HG03432 (cell line): ENCODE results near the gene SLAMF1.
"Not testable (repeated sequence)": the region's sequence is repeated elsewhere in the genome, so short reads cannot be mapped to it uniquely, and the experiment has no call there.

Experiments
- ATAC-seq: cut with Tn5 transposase; IDR thresholded peaks from one replicate; pipeline ENCODE4 v1.9.1; 2021; ENCODE audit warnings: mild to moderate bottlenecking, moderate library complexity; ENCODE audit not compliant: unreplicated experiment

Gene SLAMF1

GRCh38 chr1:160646711-160647328, at the start of gene SLAMF1:
Gene SLAMF1, minus strand, starts transcription at chr1:160647044. Its CDS starts 99 bp downstream, at chr1:160646945.
- ATAC-seq, result peak; percentile 72

DNA sequence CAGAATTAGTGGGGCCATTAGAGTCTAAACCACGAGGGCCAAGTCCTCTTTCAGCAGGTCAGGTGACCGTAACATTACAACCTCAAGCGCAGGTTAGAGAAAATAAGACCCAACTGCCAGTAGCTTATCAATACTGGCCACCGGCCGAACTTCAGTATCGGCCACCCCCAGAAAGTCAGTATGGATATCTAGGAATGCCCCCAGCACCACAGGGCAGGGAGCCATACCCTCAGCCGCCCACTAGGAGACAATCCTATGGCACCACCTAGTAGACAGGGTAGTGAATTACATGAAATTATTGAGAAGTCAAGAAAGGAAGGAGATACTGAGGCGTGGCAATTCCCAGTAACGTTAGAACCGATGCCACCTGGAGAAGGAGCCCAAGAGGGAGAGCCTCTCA, 45.5 kb upstream of the SLAMF1 start:
- ATAC-seq, result not testable (repeated sequence)

GRCh38 chr1:160685266-160685665, 38.4 kb upstream of the SLAMF1 start:
- peak; percentile 47 for ATAC-seq

DNA sequence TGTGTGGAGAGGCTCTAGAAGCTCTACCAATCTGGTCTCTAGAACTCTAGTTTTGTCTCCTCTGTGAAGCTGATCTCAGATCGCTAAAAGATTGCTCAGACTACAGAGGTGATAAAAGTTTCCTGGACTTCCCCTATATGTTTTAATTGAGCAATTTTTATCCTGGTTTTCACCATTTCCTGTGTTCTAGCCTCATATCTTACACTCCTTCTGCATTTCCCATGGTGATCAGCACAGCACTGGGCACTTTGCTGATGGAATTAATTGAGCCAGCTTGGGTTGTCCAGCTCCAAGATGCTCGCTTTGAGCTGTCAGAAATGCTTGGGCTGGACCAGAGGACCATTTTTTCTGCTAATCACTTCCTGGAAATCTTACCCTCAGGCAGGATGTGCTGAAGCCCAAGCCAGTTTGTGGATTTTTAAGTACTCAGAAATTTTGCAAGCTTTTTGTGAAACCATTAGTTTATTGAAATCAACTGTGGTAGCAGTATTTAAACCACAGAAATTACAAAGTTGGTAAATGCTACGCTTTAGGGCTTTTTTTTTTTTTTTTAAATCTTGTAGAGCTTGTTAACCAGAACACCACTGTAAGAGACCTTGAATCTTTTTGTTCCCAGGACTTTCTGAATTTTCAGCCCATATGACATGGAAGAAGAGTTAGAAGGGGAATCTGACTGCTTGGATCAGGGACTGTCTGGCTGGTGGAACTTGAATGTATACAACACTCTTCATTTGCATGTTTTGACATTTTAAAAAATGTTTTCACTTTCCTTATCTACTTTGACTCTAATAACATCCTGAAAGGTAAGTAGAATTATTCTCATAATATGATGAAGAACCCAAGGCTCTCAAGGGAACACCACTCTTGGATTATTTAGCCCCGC, 36.4 kb upstream of the SLAMF1 start:
- no peak for ATAC-seq

- no peak for ATAC-seq
Observed at GRCh38 chr1:160681891-160682140, 35.0 kb upstream of the SLAMF1 start.

DNA sequence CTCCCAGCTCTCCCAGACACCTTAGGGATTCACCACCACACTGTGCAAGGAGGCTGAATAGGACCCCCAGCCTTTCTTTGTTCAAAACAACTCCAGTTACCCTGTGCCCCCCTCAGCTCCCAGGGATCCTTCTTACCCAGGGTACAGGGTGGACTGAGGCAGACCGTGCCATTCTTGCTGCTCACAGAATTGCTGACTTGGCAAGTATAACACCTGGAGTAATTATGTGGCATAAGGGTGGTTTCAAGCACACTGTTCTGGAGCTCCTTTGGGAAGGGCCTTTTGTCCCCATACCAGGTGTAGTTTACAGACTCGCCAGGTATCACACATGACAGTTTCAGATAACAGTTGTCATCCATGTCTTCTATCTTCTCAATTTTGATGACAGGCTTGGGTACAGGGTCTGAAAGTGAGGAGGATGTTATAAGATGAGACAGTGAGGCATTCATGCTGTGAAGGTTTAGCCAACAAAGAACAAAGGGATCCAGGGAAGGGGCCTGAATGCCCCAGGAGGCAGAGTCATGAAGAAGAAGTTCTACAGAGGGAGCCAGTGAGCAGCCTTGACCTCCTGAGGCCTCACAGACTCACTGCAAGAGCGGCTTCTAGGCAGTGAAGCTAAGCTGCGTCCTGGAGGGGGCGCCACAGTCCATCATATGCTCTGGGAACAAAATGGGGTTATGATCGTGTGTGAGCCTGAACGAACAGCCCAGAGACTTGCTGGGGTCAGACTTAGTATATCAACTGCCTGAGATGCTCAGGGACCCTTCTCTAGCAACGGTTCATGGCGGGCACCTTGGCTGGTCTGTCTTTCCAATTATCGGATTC, 34.4 kb upstream of the SLAMF1 start:
- ATAC-seq, result peak; percentile 55

DNA sequence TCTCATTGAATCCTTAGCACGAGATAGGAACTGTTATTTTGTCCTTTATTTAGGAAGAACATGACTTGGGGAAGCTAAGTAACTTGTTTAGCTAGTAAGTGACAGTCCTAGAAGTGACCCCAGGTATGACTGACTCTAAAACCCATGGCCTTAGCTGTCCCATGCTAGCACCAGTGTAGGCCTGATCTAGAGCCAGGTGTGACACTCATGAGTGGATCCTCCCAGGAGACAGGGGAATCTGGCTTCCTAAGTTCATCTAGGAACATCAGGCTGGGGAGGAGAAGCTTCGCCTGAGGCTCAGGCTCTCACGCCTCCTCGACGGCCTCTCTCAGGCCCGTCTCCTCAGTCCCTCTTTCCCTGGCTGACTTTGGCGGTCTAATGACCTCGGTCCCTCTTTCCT, 33.6 kb upstream of the SLAMF1 start:
- no peak for ATAC-seq

DNA sequence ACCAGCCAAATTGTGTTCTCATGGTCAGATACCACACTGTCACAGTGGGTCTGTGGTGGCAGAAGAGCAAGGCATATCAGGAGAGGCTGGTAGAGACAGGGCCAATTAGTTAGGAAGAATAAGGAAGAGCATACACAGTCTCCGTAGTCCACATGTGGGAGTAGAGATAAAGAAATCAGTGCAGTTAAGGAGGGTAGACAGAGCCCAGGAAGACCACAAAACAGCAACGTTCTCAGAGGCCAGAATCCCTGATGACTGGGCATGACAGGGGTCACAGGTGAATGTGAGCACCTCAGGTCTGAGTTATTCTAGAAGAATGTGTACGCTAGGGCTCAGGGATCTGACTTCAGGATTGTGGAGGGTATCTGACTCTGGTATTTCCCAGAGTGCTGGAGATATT, 33.0 kb upstream of the SLAMF1 start:
- ATAC-seq, result no peak

GRCh38 chr1:160676869-160677597, 30.2 kb upstream of the SLAMF1 start:
- ATAC-seq, result no peak

DNA sequence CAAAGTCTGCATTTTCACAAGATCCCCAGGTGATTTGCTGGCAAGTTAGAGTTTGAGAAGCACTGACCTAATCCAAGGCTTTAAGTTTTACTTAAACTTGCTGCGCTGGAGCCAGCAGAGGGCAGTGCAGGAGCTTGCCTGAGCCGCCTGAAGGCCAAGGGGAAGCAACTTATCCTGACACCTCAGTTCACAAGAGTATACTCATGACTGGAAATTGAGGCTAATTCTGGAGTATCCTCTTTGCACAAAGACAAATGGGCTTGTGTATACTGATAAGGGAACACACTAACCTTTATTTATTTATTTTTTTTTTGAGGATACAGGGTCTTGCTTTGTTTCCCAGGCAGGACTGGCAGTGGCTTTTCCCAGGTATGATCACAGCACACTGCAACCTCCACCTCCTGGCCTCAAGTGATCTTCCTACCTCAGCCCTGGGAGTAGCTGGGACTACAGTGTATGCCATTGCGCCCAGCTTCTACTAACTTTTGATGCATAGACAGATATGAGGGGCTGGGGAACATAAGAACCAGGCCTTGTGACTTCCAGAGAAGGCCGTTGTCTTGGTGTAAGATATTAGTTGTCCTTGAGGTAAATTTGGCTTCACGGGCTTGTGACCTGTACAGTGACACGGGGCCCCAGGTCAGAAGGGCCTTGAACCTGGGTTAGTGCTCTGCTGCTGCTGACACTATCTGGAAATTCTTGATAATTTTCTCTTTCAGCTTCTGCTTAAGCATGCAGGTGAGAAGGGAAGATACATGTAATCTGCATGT, 29.0 kb upstream of the SLAMF1 start:
- peak; percentile 64 for ATAC-seq

- no peak for ATAC-seq
Observed at GRCh38 chr1:160674415-160674814, 27.6 kb upstream of the SLAMF1 start.

- no peak for ATAC-seq
Observed at GRCh38 chr1:160672789-160673695, 26.2 kb upstream of the SLAMF1 start.

- no peak for ATAC-seq
Observed at GRCh38 chr1:160671603-160672517, 25.0 kb upstream of the SLAMF1 start.

GRCh38 chr1:160670701-160671100, 23.9 kb upstream of the SLAMF1 start:
- no peak for ATAC-seq

GRCh38 chr1:160669802-160670201, 23.0 kb upstream of the SLAMF1 start:
- ATAC-seq, result no peak

GRCh38 chr1:160669276-160669675, 22.4 kb upstream of the SLAMF1 start:
- ATAC-seq, result no peak

- ATAC-seq, result no peak
Observed at GRCh38 chr1:160667896-160668295, 21.1 kb upstream of the SLAMF1 start.

DNA sequence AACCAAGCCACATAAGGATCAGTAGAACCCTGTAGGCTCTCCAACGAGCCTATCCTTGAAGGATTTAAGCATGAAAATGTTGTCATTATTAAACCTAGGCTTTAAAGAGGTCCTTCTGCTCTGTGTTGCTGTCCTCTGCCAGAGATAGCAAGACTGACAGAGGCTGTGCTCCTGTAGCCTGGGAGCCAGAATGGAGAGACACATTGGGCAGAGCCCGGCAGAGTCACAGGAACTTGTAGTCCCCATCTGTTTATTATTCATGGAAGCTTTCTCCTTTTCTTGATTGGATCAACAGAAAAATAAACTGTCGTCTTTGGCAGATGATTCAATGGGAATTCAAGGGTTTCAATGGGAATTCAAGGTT, 19.2 kb upstream of the SLAMF1 start:
- ATAC-seq, result no peak
